Suprapubic skin (tissue), 4 donors: Measurements from ENCODE around the gene CREB5.

Source experiments
- CTCF ChIP-seq, 2 donors: fragments of 200-600 bp in 1 of 2; fragments of 450-650 bp in 1 of 2; sonication (generic) in 1 of 2; IDR thresholded peaks; one replicate each; pipeline ENCODE4 v1.5.1; 2016 to 2019; ENCODE audit warnings: antibody characterized with exemption in 2 of 2, mild to moderate bottlenecking in 1 of 2, moderate library complexity in 1 of 2
- POLR2A ChIP-seq, 2 donors: fragments of 450-650 bp; IDR thresholded peaks; one replicate each; pipeline ENCODE4 v1.6.1; 2017; ENCODE audit warnings: antibody characterized with exemption in 2 of 2, mild to moderate bottlenecking in 2 of 2, moderate library complexity in 2 of 2
- POLR2AphosphoS5 ChIP-seq, 3 donors: sonication (generic); formaldehyde crosslinking; IDR thresholded peaks; one replicate each; pipeline ENCODE4 v1.6.1; 2017; ENCODE audit warnings: antibody characterized with exemption in 3 of 3

- no peak for TF ChIP-seq POLR2A (IDR thresholded peaks at IDR 0.05)
- TF ChIP-seq CTCF (IDR thresholded peaks at IDR 0.05): no peak
- TF ChIP-seq POLR2AphosphoS5 (IDR thresholded peaks at IDR 0.05): no peak
Observed at GRCh38 chr7:28623105-28623730, 210.9 kb downstream of the CREB5 start.
